ENCODE data around the gene TINAGL1. TPM values are rescaled to one million over a fixed set of nuclear protein-coding genes. Genes with fewer than 3 reads are reported as not detected.
"Not testable (repeated sequence)": the region's sequence is repeated elsewhere in the genome, so short reads cannot be mapped to it uniquely, and the experiment has no call there.

The TINAGL1 gene
- total RNA-seq, 2 donors from 2014 or later, result 116 to 130 TPM

GRCh38 chr1:31583995-31584868 is 7.9 kb downstream of the TINAGL1 start:
- Histone ChIP-seq H3K9me3 (no peaks in the 10 kb centered on the region), H3K4me1 (peaks cover 18% of the 10 kb centered on the region), H3K36me3 (peaks cover 4% of the 10 kb centered on the region), H3K9ac (ENCODE audit: low read depth in 2 of 2, low read length in 2 of 2) (peak overlapping the region in 1 of 2 donors; percentile 53), H3K27ac (peak overlapping the region; percentile 24), H3K4me3 (no peak overlapping the region), H3K27me3 (no peaks in the 10 kb centered on the region)
- TF ChIP-seq, protein P1, sequence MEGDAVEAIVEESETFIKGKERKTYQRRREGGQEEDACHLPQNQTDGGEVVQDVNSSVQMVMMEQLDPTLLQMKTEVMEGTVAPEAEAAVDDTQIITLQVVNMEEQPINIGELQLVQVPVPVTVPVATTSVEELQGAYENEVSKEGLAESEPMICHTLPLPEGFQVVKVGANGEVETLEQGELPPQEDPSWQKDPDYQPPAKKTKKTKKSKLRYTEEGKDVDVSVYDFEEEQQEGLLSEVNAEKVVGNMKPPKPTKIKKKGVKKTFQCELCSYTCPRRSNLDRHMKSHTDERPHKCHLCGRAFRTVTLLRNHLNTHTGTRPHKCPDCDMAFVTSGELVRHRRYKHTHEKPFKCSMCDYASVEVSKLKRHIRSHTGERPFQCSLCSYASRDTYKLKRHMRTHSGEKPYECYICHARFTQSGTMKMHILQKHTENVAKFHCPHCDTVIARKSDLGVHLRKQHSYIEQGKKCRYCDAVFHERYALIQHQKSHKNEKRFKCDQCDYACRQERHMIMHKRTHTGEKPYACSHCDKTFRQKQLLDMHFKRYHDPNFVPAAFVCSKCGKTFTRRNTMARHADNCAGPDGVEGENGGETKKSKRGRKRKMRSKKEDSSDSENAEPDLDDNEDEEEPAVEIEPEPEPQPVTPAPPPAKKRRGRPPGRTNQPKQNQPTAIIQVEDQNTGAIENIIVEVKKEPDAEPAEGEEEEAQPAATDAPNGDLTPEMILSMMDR (IDR thresholded peaks at IDR 0.05), result no peak
- peak; percentile 72 for DNase-seq
- intact Hi-C loops (cut with DNase I), result no loop called here

DNA sequence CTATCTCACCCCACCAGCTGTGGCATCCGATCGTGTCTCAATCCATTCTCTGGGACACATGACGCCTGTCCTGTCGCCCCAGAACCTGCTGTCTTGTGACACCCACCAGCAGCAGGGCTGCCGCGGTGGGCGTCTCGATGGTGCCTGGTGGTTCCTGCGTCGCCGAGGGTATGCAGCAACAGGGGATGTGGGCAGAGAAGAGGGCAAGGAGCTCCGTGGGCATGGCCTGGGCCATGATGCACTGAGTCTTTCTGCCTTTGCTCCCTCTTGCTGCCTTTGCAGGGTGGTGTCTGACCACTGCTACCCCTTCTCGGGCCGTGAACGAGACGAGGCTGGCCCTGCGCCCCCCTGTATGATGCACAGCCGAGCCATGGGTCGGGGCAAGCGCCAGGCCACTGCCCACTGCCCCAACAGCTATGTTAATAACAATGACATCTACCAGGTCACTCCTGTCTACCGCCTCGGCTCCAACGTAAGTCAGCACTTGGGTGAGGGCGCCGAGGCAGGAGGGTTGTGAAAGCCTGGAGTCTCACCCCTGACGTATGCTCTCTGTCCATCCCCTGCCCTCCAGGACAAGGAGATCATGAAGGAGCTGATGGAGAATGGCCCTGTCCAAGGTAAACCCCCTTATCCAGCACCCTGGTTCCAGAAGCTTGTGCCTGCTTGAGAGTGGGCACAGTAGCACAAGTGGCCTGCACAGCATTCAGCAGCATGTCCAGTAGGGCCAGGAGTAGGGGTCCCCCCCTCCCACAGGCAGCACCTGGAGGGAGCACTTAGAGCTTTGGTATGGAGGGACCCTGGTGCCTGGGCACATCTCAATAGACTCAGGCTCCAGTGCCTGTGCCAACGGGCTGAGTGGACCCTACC is 8.8 kb downstream of the TINAGL1 start:
- no peak overlapping the region for H3K4me3 ChIP-seq
- no peaks in the 10 kb centered on the region for H3K9me3 ChIP-seq
- H3K9ac ChIP-seq (ENCODE audit: low read depth in 2 of 2, low read length in 2 of 2), result no peak overlapping the region
- TF ChIP-seq, protein P1 (IDR thresholded peaks at IDR 0.05), result no peak
- H3K4me1 ChIP-seq, result peaks cover 18% of the 10 kb centered on the region
- H3K27ac ChIP-seq, result no peak overlapping the region
- intact Hi-C loops (cut with DNase I), result no loop called here
- DNase-seq, result no peak
- H3K36me3 ChIP-seq, result peaks cover 4% of the 10 kb centered on the region
- no peaks in the 10 kb centered on the region for H3K27me3 ChIP-seq

DNA sequence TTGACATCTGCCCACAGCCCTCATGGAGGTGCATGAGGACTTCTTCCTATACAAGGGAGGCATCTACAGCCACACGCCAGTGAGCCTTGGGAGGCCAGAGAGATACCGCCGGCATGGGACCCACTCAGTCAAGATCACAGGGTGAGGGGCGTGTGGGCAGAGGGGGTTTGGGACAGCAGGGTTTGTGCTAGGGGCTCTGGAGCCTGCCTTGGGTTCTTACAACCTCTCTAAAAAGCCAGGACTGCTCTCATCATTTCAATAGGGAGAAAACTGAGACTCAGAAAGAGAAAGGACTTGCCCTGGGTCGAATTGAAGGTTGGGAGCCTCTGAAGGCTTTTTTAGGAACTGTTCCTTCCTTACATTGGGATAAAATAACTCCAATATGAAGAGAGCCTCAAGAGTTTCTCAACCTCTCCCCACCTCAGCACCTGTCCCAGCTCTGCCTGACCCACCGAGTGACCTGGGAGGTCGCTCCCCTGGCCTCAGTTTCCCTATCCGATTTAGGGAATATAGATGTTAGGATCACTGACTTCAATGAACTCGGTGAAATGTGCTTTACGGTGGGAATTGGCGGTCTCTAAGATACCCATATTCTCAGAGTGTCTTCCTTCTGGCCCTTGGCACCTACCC is 9.5 kb downstream of the TINAGL1 start:
- Histone ChIP-seq H3K4me3 (no peak overlapping the region), H3K27ac (no peak overlapping the region), H3K36me3 (peaks cover 4% of the 10 kb centered on the region), H3K9me3 (no peaks in the 10 kb centered on the region), H3K27me3 (no peaks in the 10 kb centered on the region), H3K9ac (ENCODE audit: low read depth in 2 of 2, low read length in 2 of 2) (no peak overlapping the region), H3K4me1 (peaks cover 18% of the 10 kb centered on the region)
- intact Hi-C loops (cut with DNase I), result no loop called here
- no peak for DNase-seq
- TF ChIP-seq, protein P1 (IDR thresholded peaks at IDR 0.05), result no peak

DNA sequence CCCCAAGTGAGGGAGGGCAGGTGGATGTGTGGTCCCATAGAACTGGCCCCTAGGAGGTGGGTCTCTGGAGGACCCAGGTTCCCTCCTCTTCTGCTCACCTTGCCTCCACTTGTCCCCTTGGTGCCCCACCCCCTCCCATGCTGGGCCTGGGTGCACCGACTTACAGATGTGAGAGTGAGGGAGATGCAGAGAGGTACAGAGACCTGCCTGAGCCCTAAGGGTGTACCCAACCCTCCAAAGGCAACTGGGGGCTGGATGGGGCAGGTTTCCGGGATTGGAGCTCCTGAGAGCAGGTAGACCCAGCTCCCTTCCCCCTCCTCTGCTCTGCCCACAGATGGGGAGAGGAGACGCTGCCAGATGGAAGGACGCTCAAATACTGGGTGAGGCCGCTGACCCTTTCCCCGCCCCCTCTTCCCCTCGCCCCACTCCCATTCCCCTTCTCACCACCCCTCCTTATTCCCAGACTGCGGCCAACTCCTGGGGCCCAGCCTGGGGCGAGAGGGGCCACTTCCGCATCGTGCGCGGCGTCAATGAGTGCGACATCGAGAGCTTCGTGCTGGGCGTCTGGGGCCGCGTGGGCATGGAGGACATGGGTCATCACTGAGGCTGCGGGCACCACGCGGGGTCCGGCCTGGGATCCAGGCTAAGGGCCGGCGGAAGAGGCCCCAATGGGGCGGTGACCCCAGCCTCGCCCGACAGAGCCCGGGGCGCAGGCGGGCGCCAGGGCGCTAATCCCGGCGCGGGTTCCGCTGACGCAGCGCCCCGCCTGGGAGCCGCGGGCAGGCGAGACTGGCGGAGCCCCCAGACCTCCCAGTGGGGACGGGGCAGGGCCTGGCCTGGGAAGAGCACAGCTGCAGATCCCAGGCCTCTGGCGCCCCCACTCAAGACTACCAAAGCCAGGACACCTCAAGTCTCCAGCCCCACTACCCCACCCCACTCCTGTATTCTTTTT is 10.3 kb downstream of the TINAGL1 start:
- no peak for DNase-seq
- no peak overlapping the region for H3K27ac ChIP-seq

DNA sequence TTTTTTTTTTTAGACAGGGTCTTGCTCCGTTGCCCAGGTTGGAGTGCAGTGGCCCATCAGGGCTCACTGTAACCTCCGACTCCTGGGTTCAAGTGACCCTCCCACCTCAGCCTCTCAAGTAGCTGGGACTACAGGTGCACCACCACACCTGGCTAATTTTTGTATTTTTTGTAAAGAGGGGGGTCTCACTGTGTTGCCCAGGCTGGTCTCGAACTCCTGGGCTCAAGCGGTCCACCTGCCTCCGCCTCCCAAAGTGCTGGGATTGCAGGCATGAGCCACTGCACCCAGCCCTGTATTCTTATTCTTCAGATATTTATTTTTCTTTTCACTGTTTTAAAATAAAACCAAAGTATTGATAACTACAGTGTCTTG is 11.0 kb downstream of the TINAGL1 start:
- H3K4me1 ChIP-seq, result peaks cover 18% of the 10 kb centered on the region
- H3K27me3 ChIP-seq; DNase-seq; intact Hi-C loops (cut with DNase I); H3K4me3 ChIP-seq; H3K36me3 ChIP-seq; H3K9ac ChIP-seq (ENCODE audit: low read depth in 2 of 2, low read length in 2 of 2); H3K9me3 ChIP-seq: not testable (repeated sequence)
- H3K27ac ChIP-seq, result peak overlapping the region; percentile 87

More for the DNA sequence above, 10.3 kb downstream of the TINAGL1 start:
- intact Hi-C loops (cut with DNase I), result no loop called here
- Histone ChIP-seq H3K4me1 (peaks cover 18% of the 10 kb centered on the region), H3K9ac (ENCODE audit: low read depth in 2 of 2, low read length in 2 of 2) (no peak overlapping the region), H3K36me3 (peaks cover 4% of the 10 kb centered on the region), H3K4me3 (no peak overlapping the region), H3K9me3 (no peaks in the 10 kb centered on the region), H3K27me3 (no peaks in the 10 kb centered on the region)
- TF ChIP-seq, protein P1 (IDR thresholded peaks at IDR 0.05), result no peak

Data from colonic mucosa (tissue), 4 donors.